OCI-LY1 (cell line): ENCODE results near the gene LIN28B.

Experiments
- H2AFZ ChIP-seq: fragments of 200-600 bp; sonication (generic), shearing (Covaris generic); 2 replicates; pipeline ENCODE4 v1.6.0; 2014; ENCODE audit warnings: antibody characterized with exemption, mild to moderate bottlenecking, low read length
- H3F3A ChIP-seq: fragments of 200-600 bp; sonication (generic), shearing (Covaris generic); 2 replicates; pipeline ENCODE4 v1.6.0; 2014; ENCODE audit warnings: mild to moderate bottlenecking, antibody characterized with exemption, low read length, moderate library complexity; ENCODE audit not compliant: insufficient read depth
- H3K27ac ChIP-seq: fragments of 200-600 bp; sonication (generic); 2 replicates; pipeline ENCODE4 v1.5.1; 2014; ENCODE audit warnings: low read length, mixed run types, mild to moderate bottlenecking, low read depth; ENCODE audit not compliant: poor library complexity, severe bottlenecking
- H3K27me3 ChIP-seq: fragments of 200-600 bp; sonication (generic); 2 replicates; pipeline ENCODE4 v1.6.0; 2014; ENCODE audit warnings: antibody characterized with exemption, mild to moderate bottlenecking, low read length, moderate library complexity; ENCODE audit not compliant: insufficient read depth
- H3K36me3 ChIP-seq: fragments of 200-600 bp; sonication (generic); 2 replicates; pipeline ENCODE4 v1.6.1; 2014; ENCODE audit warnings: mild to moderate bottlenecking, antibody characterized with exemption, low read length, moderate library complexity, mixed read lengths; ENCODE audit not compliant: insufficient read depth
- H3K4me1 ChIP-seq: fragments of 200-600 bp; sonication (generic); 2 replicates; pipeline ENCODE4 v1.5.1; 2014; ENCODE audit warnings: mild to moderate bottlenecking, low read length, moderate library complexity; ENCODE audit not compliant: insufficient read depth, severe bottlenecking
- H3K4me2 ChIP-seq: fragments of 200-600 bp; sonication (generic), shearing (Covaris generic); 2 replicates; pipeline ENCODE4 v1.6.1; 2014; ENCODE audit warnings: low read length
- H3K4me3 ChIP-seq: fragments of 200-600 bp; sonication (generic); 2 replicates; pipeline ENCODE4 v1.5.1; 2014; ENCODE audit warnings: low read length, low read depth, mild to moderate bottlenecking, mixed read lengths; ENCODE audit not compliant: poor library complexity, severe bottlenecking
- H3K79me2 ChIP-seq: fragments of 200-600 bp; shearing (Covaris generic); 2 replicates; pipeline ENCODE4 v1.6.1; 2016; ENCODE audit warnings: mixed run types, low read length, mixed read lengths; ENCODE audit not compliant: insufficient read depth
- H3K9ac ChIP-seq: fragments of 200-600 bp; sonication (generic), shearing (Covaris generic); 2 replicates; pipeline ENCODE4 v1.6.1; 2014; ENCODE audit warnings: mild to moderate bottlenecking, low read length, mixed read lengths
- H3K9me2 ChIP-seq: fragments of 200-600 bp; sonication (generic), shearing (Covaris generic); 2 replicates; pipeline ENCODE4 v1.6.1; 2014; ENCODE audit warnings: low read depth, mild to moderate bottlenecking, low read length, mixed read lengths
- H3K9me3 ChIP-seq: fragments of 200-600 bp; shearing (Covaris generic); 2 replicates; pipeline ENCODE4 v1.6.1; 2014; ENCODE audit warnings: low read length, mixed read lengths
- H4K20me1 ChIP-seq: fragments of 200-600 bp; sonication (generic), shearing (Covaris generic); 2 replicates; pipeline ENCODE4 v1.6.0; 2016; ENCODE audit warnings: mild to moderate bottlenecking, low read length; ENCODE audit not compliant: insufficient read depth
- CTCF ChIP-seq: fragments of 200-600 bp; sonication (generic), shearing (Covaris generic); IDR thresholded peaks from 2 replicates; pipeline ENCODE4 v1.5.1; 2017; ENCODE audit warnings: mild to moderate bottlenecking, antibody characterized with exemption, low read length, moderate library complexity, mixed read lengths
- EZH2 ChIP-seq: fragments of 200-600 bp; sonication (generic), shearing (Covaris generic); IDR thresholded peaks from 2 replicates; pipeline ENCODE4 v1.8.0; 2017; ENCODE audit warnings: borderline replicate concordance, mixed run types, mild to moderate bottlenecking, antibody characterized with exemption, low read length, moderate library complexity, mixed read lengths

The LIN28B gene

GRCh38 chr6:105015482-105015881 lies 58.6 kb downstream of the LIN28B start:
- Histone ChIP-seq H3K79me2 (no peaks in the 10 kb centered on the region), H2AFZ (no peak overlapping the region), H3K9me2 (no peaks in the 10 kb centered on the region), H3K27me3 (no peaks in the 10 kb centered on the region), H3K4me2 (no peak overlapping the region), H3K4me1 (no peaks in the 10 kb centered on the region), H3K27ac (no peak overlapping the region), H3K4me3 (no peak overlapping the region), H3K36me3 (no peaks in the 10 kb centered on the region), H3F3A (no peaks in the 10 kb centered on the region), H3K9me3 (no peaks in the 10 kb centered on the region), H4K20me1 (no peaks in the 10 kb centered on the region), H3K9ac (no peak overlapping the region)
- no peak for TF ChIP-seq CTCF
- no peak for TF ChIP-seq EZH2

GRCh38 chr6:105019285-105019684 lies 62.4 kb downstream of the LIN28B start:
- Histone ChIP-seq H2AFZ (no peak overlapping the region), H3K36me3 (no peaks in the 10 kb centered on the region), H3K9me3 (no peaks in the 10 kb centered on the region), H3K4me3 (no peak overlapping the region), H3K9me2 (no peaks in the 10 kb centered on the region), H3K27me3 (no peaks in the 10 kb centered on the region), H3F3A (no peaks in the 10 kb centered on the region), H3K9ac (no peak overlapping the region), H3K27ac (no peak overlapping the region), H3K4me2 (no peak overlapping the region), H4K20me1 (no peaks in the 10 kb centered on the region), H3K4me1 (no peaks in the 10 kb centered on the region), H3K79me2 (no peaks in the 10 kb centered on the region)
- TF ChIP-seq CTCF (no peak), EZH2 (no peak)

- Histone ChIP-seq H3K36me3 (no peaks in the 10 kb centered on the region), H3K27me3 (no peaks in the 10 kb centered on the region), H3K9me2 (no peaks in the 10 kb centered on the region), H2AFZ (no peak overlapping the region), H3K4me2 (no peak overlapping the region), H3K79me2 (no peaks in the 10 kb centered on the region), H3K9me3 (no peaks in the 10 kb centered on the region), H3K27ac (no peak overlapping the region), H4K20me1 (no peaks in the 10 kb centered on the region), H3K9ac (no peak overlapping the region), H3K4me1 (no peaks in the 10 kb centered on the region), H3F3A (no peaks in the 10 kb centered on the region), H3K4me3 (no peak overlapping the region)
- no peak for TF ChIP-seq EZH2
- TF ChIP-seq CTCF = no peak
Measured at GRCh38 chr6:105021399-105021798, 64.5 kb downstream of the LIN28B start.
